ENCODE measurements around the gene CRYBG1. TPM values are rescaled to one million over a fixed set of nuclear protein-coding genes. Genes with fewer than 3 reads are reported as not detected.

Gene CRYBG1
- total RNA-seq, 5 donors from 2014 or later (not counting 1 experiment from before 2014, with no cell fraction given), result 26.4 to 50.1 (median 38.0) TPM

GRCh38 chr6:106413722-106414121 lies 53.2 kb downstream of the CRYBG1 start:
- Mint-ChIP-seq H3K27ac (no peak overlapping the region), H3K4me1 (no peaks in the 10 kb centered on the region), H3K27me3 (peaks cover 14 to 29% of the 10 kb centered on the region in 2 donors), H3K4me3 (no peak overlapping the region), H3K36me3 (no peaks in the 10 kb centered on the region), H3K9me3 (no peaks in the 10 kb centered on the region)
- no peak for DNase-seq
- Histone ChIP-seq H3K4me3 (ENCODE audit: control insufficient read depth in 1 of 2, extremely low read depth in 1 of 2, low read length in 1 of 2) (no peak overlapping the region), H3K27me3 (replicated peaks in 1 of 2; ENCODE audit: control insufficient read depth in 2 of 2, extremely low read depth in 1 of 2, insufficient read depth in 2 of 2, low read length in 1 of 2) (peaks cover 0 to 4% of the 10 kb centered on the region in 2 experiments), H3K9me3 (no peaks in the 10 kb centered on the region), H3K36me3 (ENCODE audit: control insufficient read depth in 2 of 2, extremely low read depth in 1 of 2, insufficient read depth in 1 of 2, low read length in 1 of 2) (no peaks in the 10 kb centered on the region), H3K4me1 (ENCODE audit: control insufficient read depth in 1 of 2, extremely low read depth in 1 of 2, insufficient read depth in 2 of 2, low read length in 2 of 2) (no peaks in the 10 kb centered on the region), H3K27ac (ENCODE audit: low read length) (no peak overlapping the region)
- 88% methylated on average over 1 of the region's 2 CpGs for WGBS (ENCODE audit: insufficient coverage)
- no peak for ATAC-seq (replicated peaks in 1 of 4)
- ChIA-PET CTCF (no interaction called here), POLR2A (no interaction called here)

- Mint-ChIP-seq H3K36me3 (no peaks in the 10 kb centered on the region), H3K27ac (no peak overlapping the region), H3K9me3 (no peaks in the 10 kb centered on the region), H3K4me1 (no peaks in the 10 kb centered on the region), H3K4me3 (no peak overlapping the region), H3K27me3 (peaks cover 17 to 31% of the 10 kb centered on the region in 2 donors)
- Histone ChIP-seq H3K9me3 (no peaks in the 10 kb centered on the region), H3K27ac (ENCODE audit: low read length) (no peak overlapping the region), H3K4me1 (ENCODE audit: control insufficient read depth in 1 of 2, extremely low read depth in 1 of 2, insufficient read depth in 2 of 2, low read length in 2 of 2) (no peaks in the 10 kb centered on the region), H3K4me3 (ENCODE audit: control insufficient read depth in 1 of 2, extremely low read depth in 1 of 2, low read length in 1 of 2) (no peak overlapping the region), H3K27me3 (replicated peaks in 1 of 2; ENCODE audit: control insufficient read depth in 2 of 2, extremely low read depth in 1 of 2, insufficient read depth in 2 of 2, low read length in 1 of 2) (peaks cover 0 to 4% of the 10 kb centered on the region in 2 experiments), H3K36me3 (ENCODE audit: control insufficient read depth in 2 of 2, extremely low read depth in 1 of 2, insufficient read depth in 1 of 2, low read length in 1 of 2) (no peaks in the 10 kb centered on the region)
- WGBS (ENCODE audit: insufficient coverage), result 77% methylated on average over 3 of the region's 4 CpGs
- no peak for DNase-seq
- POLR2A ChIA-PET, result no interaction called here
- no peak for ATAC-seq (replicated peaks in 1 of 4)
- CTCF ChIA-PET, result interaction anchor here (0.5 to 1.1 kb wide), 2 partner anchors 47 to 805 kb away, joined by 4 to 6 read pairs; no protein-coding TSS in a partner anchor
Observed at GRCh38 chr6:106415921-106416320, 55.4 kb downstream of the CRYBG1 start.

DNA sequence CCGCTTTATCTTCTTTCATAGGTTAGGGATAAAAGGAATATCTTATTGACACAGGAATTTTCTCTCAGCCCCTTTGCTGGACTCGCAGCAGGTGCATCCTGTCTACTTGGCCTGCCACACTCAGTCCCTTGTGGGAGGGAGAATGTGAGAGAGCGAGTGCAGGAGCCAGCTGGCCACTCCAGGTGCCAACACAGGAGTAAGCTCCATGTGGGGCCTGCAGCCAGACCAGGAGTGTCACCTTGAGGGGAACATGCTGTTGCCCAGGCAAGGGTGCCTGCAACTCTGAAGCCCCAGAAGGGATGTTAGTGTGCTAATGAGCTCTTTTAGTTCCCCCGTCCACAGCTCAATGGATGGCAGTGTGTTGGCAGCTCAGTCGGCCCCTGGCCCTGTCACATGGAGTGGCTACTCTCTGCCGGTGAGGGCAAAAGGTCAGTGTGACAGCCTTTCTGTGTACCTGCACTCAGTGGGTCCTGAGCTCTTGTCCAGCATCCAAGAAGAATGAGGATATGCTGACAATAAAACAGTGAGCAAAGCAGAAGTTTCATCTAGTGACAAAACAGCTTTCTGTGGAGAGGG lies 57.1 kb downstream of the CRYBG1 start:
- no peak overlapping the region for H3K27ac Mint-ChIP-seq
- Histone ChIP-seq H3K27me3 (replicated peaks in 1 of 2; ENCODE audit: control insufficient read depth in 2 of 2, extremely low read depth in 1 of 2, insufficient read depth in 2 of 2, low read length in 1 of 2) (peaks cover 0 to 4% of the 10 kb centered on the region in 2 experiments), H3K4me1 (ENCODE audit: control insufficient read depth in 1 of 2, extremely low read depth in 1 of 2, insufficient read depth in 2 of 2, low read length in 2 of 2) (no peaks in the 10 kb centered on the region), H3K27ac (ENCODE audit: low read length) (no peak overlapping the region), H3K9me3 (no peaks in the 10 kb centered on the region), H3K36me3 (ENCODE audit: control insufficient read depth in 2 of 2, extremely low read depth in 1 of 2, insufficient read depth in 1 of 2, low read length in 1 of 2) (no peaks in the 10 kb centered on the region), H3K4me3 (ENCODE audit: control insufficient read depth in 1 of 2, extremely low read depth in 1 of 2, low read length in 1 of 2) (no peak overlapping the region)
- CTCF ChIA-PET, result interaction anchor here in 1 of 2 donors (0.6 to 0.8 kb wide), 2 partner anchors 20 to 154 kb away, joined by 3 read pairs; no protein-coding TSS in a partner anchor
- H3K4me1 Mint-ChIP-seq, result no peaks in the 10 kb centered on the region
- no peaks in the 10 kb centered on the region for H3K36me3 Mint-ChIP-seq
- H3K9me3 Mint-ChIP-seq, result no peaks in the 10 kb centered on the region
- DNase-seq (no peak), ATAC-seq (replicated peaks in 1 of 4) (no peak)
- POLR2A ChIA-PET, result no interaction called here
- no peak overlapping the region for H3K4me3 Mint-ChIP-seq
- peaks cover 17 to 32% of the 10 kb centered on the region in 2 donors for H3K27me3 Mint-ChIP-seq
- 89% methylated on average over 4 of the region's 6 CpGs for whole genome bisulfite sequencing (ENCODE audit: insufficient coverage)

DNA sequence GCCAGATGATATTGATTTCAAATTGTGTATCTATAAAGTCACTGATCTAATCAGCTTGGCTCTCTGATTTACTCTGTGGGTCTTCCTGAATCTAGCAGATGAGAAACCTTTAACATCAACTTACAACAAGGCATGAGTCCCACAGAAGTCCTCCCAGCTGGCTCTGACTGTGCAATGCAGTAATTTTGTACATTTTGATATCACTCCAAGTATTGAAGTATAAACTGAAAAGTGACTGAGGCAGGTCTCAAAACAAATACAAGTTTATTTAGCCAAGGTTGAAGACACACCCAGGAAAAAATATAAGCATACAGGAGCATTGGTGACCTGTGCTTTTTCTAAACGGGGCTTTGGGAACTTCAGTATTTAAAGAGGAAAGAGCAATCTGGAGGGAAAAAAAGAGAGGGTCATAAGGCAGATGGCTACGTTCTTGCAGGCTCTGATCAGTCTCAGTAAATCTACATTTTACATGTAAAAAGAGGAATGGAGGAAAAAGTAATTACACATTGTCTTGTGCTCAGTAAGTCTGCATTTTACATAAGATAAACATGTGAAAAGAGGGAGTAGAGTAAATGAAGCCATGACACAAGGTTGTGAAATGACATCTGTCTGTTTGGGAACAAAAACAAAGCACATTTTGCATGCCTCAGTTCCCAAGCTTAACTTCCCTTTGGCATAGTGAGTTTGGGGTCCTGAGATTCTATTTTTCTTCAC lies 59.5 kb downstream of the CRYBG1 start:
- CTCF ChIA-PET, result interaction anchor here in 1 of 2 donors (0.9 kb wide), 1 partner anchor 9 kb away, joined by 3 read pairs; no protein-coding TSS in a partner anchor
- DNase-seq (no peak), ATAC-seq (replicated peaks in 1 of 4) (no peak)
- no peaks in the 10 kb centered on the region for H3K4me1 ChIP-seq (ENCODE audit: control insufficient read depth in 1 of 2, extremely low read depth in 1 of 2, insufficient read depth in 2 of 2, low read length in 2 of 2)
- no peaks in the 10 kb centered on the region for H3K9me3 Mint-ChIP-seq
- H3K27ac Mint-ChIP-seq, result no peak overlapping the region
- H3K27me3 Mint-ChIP-seq, result peaks cover 17 to 26% of the 10 kb centered on the region in 2 donors
- no peaks in the 10 kb centered on the region for H3K36me3 ChIP-seq (ENCODE audit: control insufficient read depth in 2 of 2, extremely low read depth in 1 of 2, insufficient read depth in 1 of 2, low read length in 1 of 2)
- no peak overlapping the region for H3K4me3 ChIP-seq (ENCODE audit: control insufficient read depth in 1 of 2, extremely low read depth in 1 of 2, low read length in 1 of 2)
- H3K36me3 Mint-ChIP-seq, result no peaks in the 10 kb centered on the region
- H3K4me3 Mint-ChIP-seq, result no peak overlapping the region
- no peaks in the 10 kb centered on the region for H3K9me3 ChIP-seq
- WGBS (ENCODE audit: insufficient coverage), result 60% methylated on average over 1 of the region's 2 CpGs
- POLR2A ChIA-PET, result no interaction called here
- no peak overlapping the region for H3K27ac ChIP-seq (ENCODE audit: low read length)
- H3K4me1 Mint-ChIP-seq, result no peaks in the 10 kb centered on the region
- H3K27me3 ChIP-seq (replicated peaks in 1 of 2; ENCODE audit: control insufficient read depth in 2 of 2, extremely low read depth in 1 of 2, insufficient read depth in 2 of 2, low read length in 1 of 2), result peaks cover 0 to 4% of the 10 kb centered on the region in 2 experiments

- Mint-ChIP-seq H3K27me3 (peaks cover 10 to 22% of the 10 kb centered on the region in 2 donors), H3K4me1 (no peaks in the 10 kb centered on the region), H3K27ac (no peak overlapping the region), H3K4me3 (no peak overlapping the region), H3K36me3 (no peaks in the 10 kb centered on the region), H3K9me3 (no peaks in the 10 kb centered on the region)
- WGBS (ENCODE audit: insufficient coverage), result 100% methylated on average over 1 of the region's 2 CpGs
- ChIA-PET POLR2A (no interaction called here), CTCF (interaction anchor here in 1 of 2 donors (0.8 kb wide), 1 partner anchor 990 kb away, joined by 4 read pairs; no protein-coding TSS in a partner anchor)
- H3K27ac ChIP-seq (ENCODE audit: low read length), result no peak overlapping the region
- H3K9me3 ChIP-seq, result no peaks in the 10 kb centered on the region
- no peak for ATAC-seq (replicated peaks in 1 of 4)
- H3K36me3 ChIP-seq (ENCODE audit: control insufficient read depth in 2 of 2, extremely low read depth in 1 of 2, insufficient read depth in 1 of 2, low read length in 1 of 2), result no peaks in the 10 kb centered on the region
- DNase-seq, result no peak
- H3K4me1 ChIP-seq (ENCODE audit: control insufficient read depth in 1 of 2, extremely low read depth in 1 of 2, insufficient read depth in 2 of 2, low read length in 2 of 2), result no peaks in the 10 kb centered on the region
- H3K27me3 ChIP-seq (replicated peaks in 1 of 2; ENCODE audit: control insufficient read depth in 2 of 2, extremely low read depth in 1 of 2, insufficient read depth in 2 of 2, low read length in 1 of 2), result peaks cover 0 to 4% of the 10 kb centered on the region in 2 experiments
- no peak overlapping the region for H3K4me3 ChIP-seq (ENCODE audit: control insufficient read depth in 1 of 2, extremely low read depth in 1 of 2, low read length in 1 of 2)
Observed at GRCh38 chr6:106421496-106421895, 61.0 kb downstream of the CRYBG1 start.

DNA sequence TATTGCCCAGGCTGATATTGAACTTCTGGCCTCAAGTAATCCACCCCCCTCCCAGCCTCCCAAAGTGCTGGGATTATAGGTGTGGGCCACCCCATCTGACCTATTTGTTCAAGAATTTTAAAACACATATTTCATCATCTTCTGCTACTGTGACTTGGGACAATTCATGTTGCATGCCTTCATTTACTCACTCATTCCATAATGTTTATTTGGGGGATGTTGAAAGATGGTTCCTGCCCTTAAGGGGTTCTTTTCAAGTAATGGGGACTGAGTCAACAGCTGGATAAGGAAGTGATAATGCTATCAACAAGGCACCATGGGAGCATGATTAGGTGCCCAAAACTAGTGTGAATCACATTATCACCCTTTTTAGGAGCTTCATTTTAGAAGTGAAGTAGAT lies 62.0 kb downstream of the CRYBG1 start:
- no peaks in the 10 kb centered on the region for H3K4me1 ChIP-seq (ENCODE audit: control insufficient read depth in 1 of 2, extremely low read depth in 1 of 2, insufficient read depth in 2 of 2, low read length in 2 of 2)
- ATAC-seq (replicated peaks in 1 of 4) (no peak), DNase-seq (no peak)
- H3K9me3 ChIP-seq, result no peaks in the 10 kb centered on the region
- POLR2A ChIA-PET, result interaction anchor here in 1 of 2 donors (0.6 kb wide), 1 partner anchor 665 kb away, joined by 8 read pairs; no protein-coding TSS in a partner anchor
- peaks cover 0 to 3% of the 10 kb centered on the region in 2 experiments for H3K27me3 ChIP-seq (replicated peaks in 1 of 2; ENCODE audit: control insufficient read depth in 2 of 2, extremely low read depth in 1 of 2, insufficient read depth in 2 of 2, low read length in 1 of 2)
- H3K27me3 Mint-ChIP-seq, result peaks cover 7 to 18% of the 10 kb centered on the region in 2 donors
- no peak overlapping the region for H3K4me3 ChIP-seq (ENCODE audit: control insufficient read depth in 1 of 2, extremely low read depth in 1 of 2, low read length in 1 of 2)
- no peaks in the 10 kb centered on the region for H3K36me3 ChIP-seq (ENCODE audit: control insufficient read depth in 2 of 2, extremely low read depth in 1 of 2, insufficient read depth in 1 of 2, low read length in 1 of 2)
- CTCF ChIA-PET, result interaction anchor here in 1 of 2 donors (0.6 to 0.9 kb wide), 2 partner anchors 54 to 895 kb away, joined by 3 read pairs; no protein-coding TSS in a partner anchor
- H3K27ac Mint-ChIP-seq, result no peak overlapping the region
- H3K36me3 Mint-ChIP-seq, result no peaks in the 10 kb centered on the region
- no peaks in the 10 kb centered on the region for H3K4me1 Mint-ChIP-seq
- H3K9me3 Mint-ChIP-seq, result no peaks in the 10 kb centered on the region
- no peak overlapping the region for H3K27ac ChIP-seq (ENCODE audit: low read length)
- no peak overlapping the region for H3K4me3 Mint-ChIP-seq
